HL-60/S4 treated with phorbol 12-myristate 13-acetate at 8.2 ng/mL for 4 days and 3 days (cell line): Measurements from ENCODE around the gene RFLNA.

ENCODE experiments used
- in situ Hi-C: fragments of 300-500 bp; cut with MboI; formaldehyde crosslinking; loops from 2 replicates; pipeline ENCODE4 v1.15.0; 2022; ENCODE audit warnings: low sequenced_read_pairs

The RFLNA gene

GRCh38 chr12:124302807-124303578 is 8.1 kb downstream of the RFLNA start:
- in situ Hi-C loops = no loop called here

- in situ Hi-C loops = no loop called here
These were observed 8.9 kb downstream of the RFLNA start for GRCh38 chr12:124303579-124304313.

GRCh38 chr12:124304314-124304790 is 9.5 kb downstream of the RFLNA start:
- in situ Hi-C loops = no loop called here

- in situ Hi-C loops = no loop called here
These were observed 10.2 kb downstream of the RFLNA start for GRCh38 chr12:124305136-124305535.

- in situ Hi-C loops = no loop called here
These were observed 11.1 kb downstream of the RFLNA start for GRCh38 chr12:124305776-124306685.

GRCh38 chr12:124306686-124307555 is 12.0 kb downstream of the RFLNA start:
- in situ Hi-C loops = no loop called here

- in situ Hi-C loops = no loop called here
These were observed 12.6 kb downstream of the RFLNA start for GRCh38 chr12:124307556-124307825.

GRCh38 chr12:124308741-124309140 is 13.8 kb downstream of the RFLNA start:
- in situ Hi-C loops = no loop called here

- in situ Hi-C loops = no loop called here
These were observed 14.3 kb downstream of the RFLNA start for GRCh38 chr12:124309231-124309630.

GRCh38 chr12:124309744-124310143 is 14.9 kb downstream of the RFLNA start:
- in situ Hi-C loops = loop anchor here (10.0 kb wide), 1 partner anchor 265 kb away; no protein-coding TSS in a partner anchor

- in situ Hi-C loops = loop anchor here (10.0 kb wide), 1 partner anchor 265 kb away; no protein-coding TSS in a partner anchor
These were observed 15.3 kb downstream of the RFLNA start for GRCh38 chr12:124310178-124310577.

- in situ Hi-C loops = loop anchor here (10.0 kb wide), 1 partner anchor 266 kb away; no protein-coding TSS in a partner anchor
These were observed 15.9 kb downstream of the RFLNA start for GRCh38 chr12:124310785-124311184.

GRCh38 chr12:124311292-124312109 is 16.6 kb downstream of the RFLNA start:
- in situ Hi-C loops = loop anchor here (10.0 kb wide), 1 partner anchor 267 kb away; no protein-coding TSS in a partner anchor

GRCh38 chr12:124312601-124313000 is 17.7 kb downstream of the RFLNA start:
- in situ Hi-C loops = loop anchor here (10.0 kb wide), 1 partner anchor 268 kb away; no protein-coding TSS in a partner anchor

- in situ Hi-C loops = loop anchor here (10.0 kb wide), 1 partner anchor 269 kb away; no protein-coding TSS in a partner anchor
These were observed 19.3 kb downstream of the RFLNA start for GRCh38 chr12:124314207-124314606.

GRCh38 chr12:124314766-124315165 is 19.9 kb downstream of the RFLNA start:
- in situ Hi-C loops = loop anchor here (10.0 kb wide), 1 partner anchor 270 kb away; no protein-coding TSS in a partner anchor

GRCh38 chr12:124315372-124316044 is 20.6 kb downstream of the RFLNA start:
- in situ Hi-C loops = loop anchor here (10.0 kb wide), 1 partner anchor 271 kb away; no protein-coding TSS in a partner anchor

- in situ Hi-C loops = loop anchor here (10.0 kb wide), 1 partner anchor 272 kb away; no protein-coding TSS in a partner anchor
These were observed 21.5 kb downstream of the RFLNA start for GRCh38 chr12:124316257-124316900.
